Neural crest cell (in vitro differentiated cells): Measurements from ENCODE around the gene GPD1L. TPM values are rescaled to one million over a fixed set of nuclear protein-coding genes. Genes with fewer than 3 reads are reported as not detected.

ENCODE experiments used
- DNase-seq: peaks from one replicate; pipeline ENCODE4 v3.0.0; 2021; ENCODE audit warnings: low read depth, mixed read lengths, low spot score
- H3K27ac Mint-ChIP-seq: one replicate; pipeline ENCODE4 v1.8.0; 2021; ENCODE audit warnings: mild to moderate bottlenecking, mixed read lengths; ENCODE audit not compliant: unreplicated experiment
- H3K27me3 Mint-ChIP-seq: 2 replicates; pipeline ENCODE4 v1.8.0; 2021; ENCODE audit warnings: low read depth, mild to moderate bottlenecking, mixed read lengths
- H3K36me3 Mint-ChIP-seq: 2 replicates; pipeline ENCODE4 v1.8.0; 2021; ENCODE audit warnings: low read depth, mild to moderate bottlenecking, mixed read lengths
- H3K4me1 Mint-ChIP-seq: 2 replicates; pipeline ENCODE4 v1.8.0; 2021; ENCODE audit warnings: mixed read lengths
- H3K4me3 Mint-ChIP-seq: one replicate; pipeline ENCODE4 v1.8.0; 2021; ENCODE audit warnings: mild to moderate bottlenecking, mixed read lengths
- H3K9me3 Mint-ChIP-seq: 2 replicates; pipeline ENCODE4 v1.8.0; 2021; ENCODE audit warnings: mixed read lengths
- total RNA-seq: library from RNA; stranded (reverse); gene quantifications from 2 replicates; pipeline ENCODE4 v1.2.1, GENCODE V29; 2021
- TF ChIP-seq, protein P1 (sequence below): fragments of 200-600 bp; sonication (generic); conservative IDR thresholded peaks from 2 replicates; pipeline ENCODE4 v1.5.0; 2021; ENCODE audit warnings: antibody characterized with exemption, mild to moderate bottlenecking

The GPD1L gene
- total RNA-seq, 1 donor from 2014 or later = 7.7 TPM

- TF ChIP-seq, protein P1, sequence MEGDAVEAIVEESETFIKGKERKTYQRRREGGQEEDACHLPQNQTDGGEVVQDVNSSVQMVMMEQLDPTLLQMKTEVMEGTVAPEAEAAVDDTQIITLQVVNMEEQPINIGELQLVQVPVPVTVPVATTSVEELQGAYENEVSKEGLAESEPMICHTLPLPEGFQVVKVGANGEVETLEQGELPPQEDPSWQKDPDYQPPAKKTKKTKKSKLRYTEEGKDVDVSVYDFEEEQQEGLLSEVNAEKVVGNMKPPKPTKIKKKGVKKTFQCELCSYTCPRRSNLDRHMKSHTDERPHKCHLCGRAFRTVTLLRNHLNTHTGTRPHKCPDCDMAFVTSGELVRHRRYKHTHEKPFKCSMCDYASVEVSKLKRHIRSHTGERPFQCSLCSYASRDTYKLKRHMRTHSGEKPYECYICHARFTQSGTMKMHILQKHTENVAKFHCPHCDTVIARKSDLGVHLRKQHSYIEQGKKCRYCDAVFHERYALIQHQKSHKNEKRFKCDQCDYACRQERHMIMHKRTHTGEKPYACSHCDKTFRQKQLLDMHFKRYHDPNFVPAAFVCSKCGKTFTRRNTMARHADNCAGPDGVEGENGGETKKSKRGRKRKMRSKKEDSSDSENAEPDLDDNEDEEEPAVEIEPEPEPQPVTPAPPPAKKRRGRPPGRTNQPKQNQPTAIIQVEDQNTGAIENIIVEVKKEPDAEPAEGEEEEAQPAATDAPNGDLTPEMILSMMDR = no peak
- H3K27ac Mint-ChIP-seq = no peak overlapping the region
- H3K36me3 Mint-ChIP-seq = no peaks in the 10 kb centered on the region
- H3K27me3 Mint-ChIP-seq = no peaks in the 10 kb centered on the region
- no peak overlapping the region for H3K4me3 Mint-ChIP-seq
- peaks cover 4% of the 10 kb centered on the region for H3K9me3 Mint-ChIP-seq
- no peak for DNase-seq
- no peaks in the 10 kb centered on the region for H3K4me1 Mint-ChIP-seq
These were observed 86.7 kb downstream of the GPD1L start for GRCh38 chr3:32193101-32193500.

DNA sequence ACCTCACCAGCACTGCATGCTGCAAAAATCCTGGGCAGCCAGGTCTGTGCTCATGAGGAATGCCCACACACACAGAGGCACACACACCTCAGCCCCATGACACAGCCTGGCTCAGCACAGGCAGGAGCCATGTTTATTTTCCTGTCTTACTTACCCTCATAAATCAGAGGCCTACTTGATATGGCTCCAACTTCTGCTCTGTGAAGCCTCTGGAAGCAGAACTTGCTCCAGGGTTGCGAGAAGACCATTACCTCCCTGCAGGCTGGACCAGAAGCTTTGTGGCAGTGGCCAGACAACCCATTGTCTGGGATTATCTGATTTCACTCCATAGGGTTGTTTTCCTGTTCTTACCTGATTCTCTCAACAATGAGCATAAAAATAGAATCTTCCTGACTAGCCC is 88.2 kb downstream of the GPD1L start:
- DNase-seq = no peak
- Mint-ChIP-seq H3K27ac (no peak overlapping the region), H3K36me3 (no peaks in the 10 kb centered on the region), H3K9me3 (no peaks in the 10 kb centered on the region), H3K4me3 (no peak overlapping the region), H3K27me3 (no peaks in the 10 kb centered on the region), H3K4me1 (no peaks in the 10 kb centered on the region)
- TF ChIP-seq, protein P1 = no peak

DNA sequence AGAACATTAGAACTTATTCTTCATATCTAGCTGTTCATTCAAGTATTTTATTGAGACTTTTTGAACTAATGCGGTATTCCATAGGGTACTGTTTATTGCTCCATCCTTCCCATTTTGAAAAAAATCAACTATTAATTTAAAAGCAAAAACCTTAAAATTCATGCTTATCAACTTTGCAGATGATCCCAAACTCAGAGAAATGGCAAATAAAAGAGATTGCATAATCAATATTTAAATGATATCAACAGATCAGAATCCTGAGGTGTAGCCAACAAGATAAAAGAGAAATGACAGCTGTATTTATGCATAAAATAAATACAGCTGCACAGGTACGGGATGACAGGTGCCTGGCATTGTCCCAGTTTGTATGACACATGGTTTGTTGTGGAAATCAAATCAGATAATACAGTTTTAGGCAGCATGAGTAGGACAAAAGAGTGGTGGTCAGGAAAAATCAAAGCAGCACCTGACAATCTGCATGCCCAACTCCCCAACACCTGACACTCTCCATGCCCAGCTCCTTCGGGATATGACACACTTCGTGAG is 89.6 kb downstream of the GPD1L start:
- Mint-ChIP-seq H3K4me1 (no peaks in the 10 kb centered on the region), H3K27me3 (no peaks in the 10 kb centered on the region), H3K4me3 (no peak overlapping the region), H3K36me3 (no peaks in the 10 kb centered on the region), H3K27ac (no peak overlapping the region), H3K9me3 (no peaks in the 10 kb centered on the region)
- TF ChIP-seq, protein P1 = no peak
- no peak for DNase-seq

- TF ChIP-seq, protein P1 = no peak
- H3K4me1 Mint-ChIP-seq = no peaks in the 10 kb centered on the region
- DNase-seq = no peak
- no peak overlapping the region for H3K27ac Mint-ChIP-seq
- no peak overlapping the region for H3K4me3 Mint-ChIP-seq
- no peaks in the 10 kb centered on the region for H3K27me3 Mint-ChIP-seq
- no peaks in the 10 kb centered on the region for H3K9me3 Mint-ChIP-seq
- no peaks in the 10 kb centered on the region for H3K36me3 Mint-ChIP-seq
These were observed 91.6 kb downstream of the GPD1L start for GRCh38 chr3:32197991-32198390.

GRCh38 chr3:32198714-32199113 is 92.3 kb downstream of the GPD1L start:
- H3K9me3 Mint-ChIP-seq = no peaks in the 10 kb centered on the region
- no peak for DNase-seq
- H3K27ac Mint-ChIP-seq = no peak overlapping the region
- H3K27me3 Mint-ChIP-seq = no peaks in the 10 kb centered on the region
- H3K4me1 Mint-ChIP-seq = no peaks in the 10 kb centered on the region
- H3K4me3 Mint-ChIP-seq = no peak overlapping the region
- TF ChIP-seq, protein P1 = no peak
- H3K36me3 Mint-ChIP-seq = no peaks in the 10 kb centered on the region
